ENCODE results near the gene SNAPC4. TPM values are rescaled to one million over a fixed set of nuclear protein-coding genes. Genes with fewer than 3 reads are reported as not detected.

SNAPC4 gene
- total RNA-seq, 2 donors from 2014 or later = 18.0 to 18.7 TPM

DNA sequence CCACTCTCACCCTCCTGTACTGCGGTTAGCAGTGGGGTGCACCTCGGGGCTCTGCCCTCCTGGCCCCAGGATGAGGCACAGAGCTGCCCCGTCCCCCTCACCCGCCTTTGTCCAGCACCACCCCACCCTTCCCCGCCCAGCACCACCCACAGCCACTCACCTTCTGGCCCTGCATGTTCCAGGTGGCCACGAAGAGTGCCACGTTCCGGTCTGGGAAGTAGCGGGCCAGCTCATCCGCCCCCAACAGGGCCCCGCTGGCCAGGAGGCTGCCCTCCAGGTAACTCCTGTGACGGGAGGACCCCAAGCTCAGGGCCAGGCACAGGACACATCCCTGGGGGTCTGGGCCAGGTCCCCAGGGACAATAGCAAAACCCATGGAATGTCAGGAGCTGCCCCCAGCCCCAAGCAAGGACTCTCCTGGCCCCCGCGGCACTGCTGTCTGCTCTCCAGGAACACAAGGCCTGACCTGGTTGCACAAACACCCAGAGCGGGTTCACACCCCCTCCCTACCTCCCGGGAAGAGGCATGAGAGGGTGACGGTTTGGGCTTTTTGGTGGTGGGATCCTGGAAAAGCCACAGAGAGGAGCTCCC lies 34.7 kb upstream of the SNAPC4 start:
- H3K27me3 ChIP-seq (ENCODE audit: control insufficient read depth, insufficient read depth, low read length, poor library complexity, severe bottlenecking) = no peaks in the 10 kb centered on the region
- no peak for TF ChIP-seq CTCF (conservative IDR thresholded peaks at IDR 0.05)
- 94 to 100% methylated on average over 5 to 17 of the region's 17 CpGs for WGBS, 2 experiments (ENCODE audit: insufficient coverage in 1 of 2, insufficient read length in 1 of 2)
- Mint-ChIP-seq H3K4me1 (peaks cover 16% of the 10 kb centered on the region), H3K9me3 (no peaks in the 10 kb centered on the region), H3K27ac (no peak overlapping the region), H3K4me3 (no peak overlapping the region), H3K36me3 (ENCODE audit: low read depth) (peaks cover 9% of the 10 kb centered on the region), H3K27me3 (ENCODE audit: insufficient read depth) (no peaks in the 10 kb centered on the region)
- H3K4me3 ChIP-seq (ENCODE audit: low read length) = no peak overlapping the region
- no peaks in the 10 kb centered on the region for H3K9me3 ChIP-seq (ENCODE audit: control insufficient read depth, low read length)
- DNase-seq = no peak
- H3K9ac ChIP-seq (ENCODE audit: extremely low read depth, low read length, poor library complexity, severe bottlenecking) = no peak overlapping the region
- peaks cover 12% of the 10 kb centered on the region for H3K36me3 ChIP-seq (ENCODE audit: control insufficient read depth, insufficient read depth, low read length)
- peaks cover 9% of the 10 kb centered on the region for H3K4me1 ChIP-seq (ENCODE audit: control insufficient read depth, insufficient read depth, low read length)
- no peak overlapping the region for H3K27ac ChIP-seq (ENCODE audit: low read depth, low read length)

- Mint-ChIP-seq H3K4me1 (peaks cover 16% of the 10 kb centered on the region), H3K4me3 (no peak overlapping the region), H3K9me3 (no peaks in the 10 kb centered on the region), H3K36me3 (ENCODE audit: low read depth) (peaks cover 11% of the 10 kb centered on the region), H3K27me3 (ENCODE audit: insufficient read depth) (no peaks in the 10 kb centered on the region), H3K27ac (no peak overlapping the region)
- peaks cover 9% of the 10 kb centered on the region for H3K4me1 ChIP-seq (ENCODE audit: control insufficient read depth, insufficient read depth, low read length)
- no peak overlapping the region for H3K4me3 ChIP-seq (ENCODE audit: low read length)
- no peaks in the 10 kb centered on the region for H3K27me3 ChIP-seq (ENCODE audit: control insufficient read depth, insufficient read depth, low read length, poor library complexity, severe bottlenecking)
- TF ChIP-seq CTCF (conservative IDR thresholded peaks at IDR 0.05) = no peak
- 94% methylated on average over 23 to 37 of the region's 37 CpGs for WGBS, 2 experiments (ENCODE audit: insufficient coverage in 1 of 2, insufficient read length in 1 of 2)
- DNase-seq = no peak
- H3K9me3 ChIP-seq (ENCODE audit: control insufficient read depth, low read length) = no peaks in the 10 kb centered on the region
- peaks cover 14% of the 10 kb centered on the region for H3K36me3 ChIP-seq (ENCODE audit: control insufficient read depth, insufficient read depth, low read length)
- no peak overlapping the region for H3K9ac ChIP-seq (ENCODE audit: extremely low read depth, low read length, poor library complexity, severe bottlenecking)
- no peak overlapping the region for H3K27ac ChIP-seq (ENCODE audit: low read depth, low read length)
Measured at GRCh38 chr9:136433849-136434579, 34.0 kb upstream of the SNAPC4 start.

DNA sequence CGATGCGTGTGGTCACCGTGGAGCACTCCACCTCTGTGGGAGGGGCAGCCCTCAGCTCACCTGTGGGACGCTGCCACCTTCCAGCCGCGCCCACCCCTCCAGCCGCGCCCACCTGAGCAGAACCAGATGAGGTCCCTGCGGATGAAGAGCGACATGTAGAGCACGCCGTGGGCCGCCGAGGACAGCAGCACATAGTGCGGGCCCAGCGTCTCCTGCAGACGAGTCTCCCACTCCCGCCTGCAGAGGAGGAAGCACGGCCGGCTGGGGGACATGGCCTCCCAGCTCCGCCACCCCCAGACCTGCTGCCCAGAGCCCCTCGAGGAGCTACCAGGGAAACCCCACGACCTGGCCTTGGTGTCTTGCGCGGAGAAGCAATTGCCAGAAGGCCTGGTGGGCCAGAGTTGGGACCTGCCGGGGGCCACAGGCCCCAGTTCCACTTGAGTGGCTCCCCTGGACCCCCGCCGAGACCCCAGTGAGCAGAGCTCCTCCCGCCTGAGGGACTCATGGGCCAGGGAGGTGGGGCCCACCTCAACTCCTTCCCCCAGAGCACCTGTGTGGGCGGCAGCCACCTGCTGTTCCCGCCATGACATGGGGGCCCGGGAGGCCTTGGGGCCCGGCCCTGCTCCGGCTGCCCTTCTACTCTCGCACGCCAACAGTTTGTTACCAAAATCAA lies 33.2 kb upstream of the SNAPC4 start:
- H3K4me3 Mint-ChIP-seq = no peak overlapping the region
- peaks cover 15% of the 10 kb centered on the region for H3K36me3 Mint-ChIP-seq (ENCODE audit: low read depth)
- peaks cover 16% of the 10 kb centered on the region for H3K4me1 Mint-ChIP-seq
- H3K9me3 ChIP-seq (ENCODE audit: control insufficient read depth, low read length) = no peaks in the 10 kb centered on the region
- no peak overlapping the region for H3K4me3 ChIP-seq (ENCODE audit: low read length)
- H3K27me3 ChIP-seq (ENCODE audit: control insufficient read depth, insufficient read depth, low read length, poor library complexity, severe bottlenecking) = no peaks in the 10 kb centered on the region
- H3K9me3 Mint-ChIP-seq = no peaks in the 10 kb centered on the region
- H3K27me3 Mint-ChIP-seq (ENCODE audit: insufficient read depth) = no peaks in the 10 kb centered on the region
- peaks cover 9% of the 10 kb centered on the region for H3K4me1 ChIP-seq (ENCODE audit: control insufficient read depth, insufficient read depth, low read length)
- TF ChIP-seq CTCF (conservative IDR thresholded peaks at IDR 0.05) = no peak
- peaks cover 18% of the 10 kb centered on the region for H3K36me3 ChIP-seq (ENCODE audit: control insufficient read depth, insufficient read depth, low read length)
- no peak overlapping the region for H3K9ac ChIP-seq (ENCODE audit: extremely low read depth, low read length, poor library complexity, severe bottlenecking)
- no peak overlapping the region for H3K27ac ChIP-seq (ENCODE audit: low read depth, low read length)
- no peak overlapping the region for H3K27ac Mint-ChIP-seq
- 88 to 90% methylated on average over 21 to 36 of the region's 36 CpGs for WGBS, 2 experiments (ENCODE audit: insufficient coverage in 1 of 2, insufficient read length in 1 of 2)
- DNase-seq = no peak

All from endodermal cell (in vitro differentiated cells).